Astrocyte (in vitro differentiated cells and primary cell): Measurements from ENCODE around the gene SPINT1. TPM values are rescaled to one million over a fixed set of nuclear protein-coding genes. Genes with fewer than 3 reads are reported as not detected.

ENCODE experiments used
- DNase-seq: peaks from one replicate; pipeline ENCODE4 v3.0.0-alpha.2; 2010; ENCODE audit warnings: low read depth
- FAIRE-seq: peaks from 2 replicates; lab custom pipeline; 2011; peaks lifted over from hg19 to GRCh38; lab: Jason Lieb, UNC
- H2AFZ ChIP-seq: 2 replicates; pipeline ENCODE4 v1.6.0; 2012; ENCODE audit warnings: low read depth, low read length, inconsistent platforms
- H3K27ac ChIP-seq: 2 replicates; pipeline ENCODE4 v1.5.1; 2011; ENCODE audit warnings: low read depth, low read length, inconsistent platforms
- H3K27me3 ChIP-seq: 2 replicates; pipeline ENCODE4 v1.6.0; 2011; ENCODE audit warnings: low read length, inconsistent platforms; ENCODE audit not compliant: insufficient read depth
- H3K36me3 ChIP-seq: 2 replicates; pipeline ENCODE4 v1.5.1; 2011; ENCODE audit warnings: low read length, inconsistent platforms; ENCODE audit not compliant: insufficient read depth
- H3K4me1 ChIP-seq: 2 replicates; pipeline ENCODE4 v1.5.1; 2011; ENCODE audit warnings: low read length, inconsistent platforms; ENCODE audit not compliant: insufficient read depth
- H3K4me2 ChIP-seq: 2 replicates; pipeline ENCODE4 v1.6.0; 2012; ENCODE audit warnings: low read length, inconsistent platforms
- H3K4me3 ChIP-seq: 2 replicates; pipeline ENCODE4 v1.5.1; 2011; ENCODE audit warnings: low read depth, mild to moderate bottlenecking, low read length, inconsistent platforms; ENCODE audit not compliant: insufficient read depth
- H3K79me2 ChIP-seq: 2 replicates; pipeline ENCODE4 v1.6.0; 2012; ENCODE audit warnings: mild to moderate bottlenecking, low read length, inconsistent platforms; ENCODE audit not compliant: insufficient read depth
- H3K9ac ChIP-seq: 2 replicates; pipeline ENCODE4 v1.6.0; 2012; ENCODE audit warnings: mild to moderate bottlenecking, low read length, inconsistent platforms
- H3K9me3 ChIP-seq: 2 replicates; pipeline ENCODE4 v1.5.1; 2012; ENCODE audit warnings: low read depth, mild to moderate bottlenecking, low read length, inconsistent platforms; ENCODE audit not compliant: insufficient read depth
- H4K20me1 ChIP-seq: 2 replicates; pipeline ENCODE4 v1.6.0; 2012; ENCODE audit warnings: low read length, inconsistent platforms; ENCODE audit not compliant: insufficient read depth
- H3K27ac Mint-ChIP-seq: one replicate; pipeline ENCODE4 v1.8.0; 2021; ENCODE audit warnings: mild to moderate bottlenecking, mixed read lengths; ENCODE audit not compliant: unreplicated experiment
- H3K27me3 Mint-ChIP-seq: one replicate; pipeline ENCODE4 v1.8.0; 2021; ENCODE audit warnings: low read depth, mixed read lengths; ENCODE audit not compliant: unreplicated experiment
- H3K36me3 Mint-ChIP-seq: one replicate; pipeline ENCODE4 v1.8.0; 2021; ENCODE audit warnings: low read depth, mixed read lengths; ENCODE audit not compliant: unreplicated experiment
- H3K4me1 Mint-ChIP-seq: one replicate; pipeline ENCODE4 v1.8.0; 2021; ENCODE audit warnings: low read depth, mixed read lengths; ENCODE audit not compliant: unreplicated experiment
- H3K4me3 Mint-ChIP-seq: one replicate; pipeline ENCODE4 v1.8.0; 2021; ENCODE audit warnings: mild to moderate bottlenecking, moderate library complexity, mixed read lengths; ENCODE audit not compliant: unreplicated experiment
- H3K9me3 Mint-ChIP-seq: one replicate; pipeline ENCODE4 v1.8.0; 2021; ENCODE audit warnings: mild to moderate bottlenecking, mixed read lengths; ENCODE audit not compliant: unreplicated experiment
- EZH2 ChIP-seq: IDR thresholded peaks from 2 replicates; pipeline ENCODE4 v1.6.1; 2012; ENCODE audit warnings: mild to moderate bottlenecking, low read length, inconsistent platforms; ENCODE audit not compliant: insufficient read depth
- total RNA-seq: library from RNA; stranded (reverse); gene quantifications from 2 replicates; pipeline ENCODE4 v1.2.1, GENCODE V29; 2021
- TF ChIP-seq, protein P1 (sequence below): IDR thresholded peaks from 2 replicates; pipeline ENCODE4 v1.5.1; 2011; ENCODE audit warnings: low read depth, mild to moderate bottlenecking, inconsistent platforms, low read length, moderate library complexity; ENCODE audit not compliant: insufficient read depth

Gene SPINT1
- total RNA-seq, 1 donor from 2014 or later, result 40.3 TPM

DNA sequence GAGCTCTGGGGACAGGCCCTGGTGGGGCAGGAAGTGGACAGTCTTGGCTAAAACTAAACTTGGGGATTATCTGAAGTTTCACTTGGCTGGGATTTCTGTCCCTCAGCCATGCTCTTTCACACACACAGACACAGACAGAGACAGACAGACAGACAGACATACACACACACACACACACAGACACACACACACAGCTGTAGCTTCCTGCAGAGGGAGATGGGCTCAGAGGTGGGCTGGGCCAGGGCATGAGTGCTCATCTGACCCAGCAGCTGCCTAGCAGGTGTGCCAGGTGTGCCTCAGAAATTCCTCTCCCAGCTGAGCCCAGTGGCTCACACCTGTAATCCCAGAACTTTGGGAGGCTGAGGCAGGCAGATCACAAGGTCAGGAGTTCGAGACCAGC is 26.9 kb downstream of the SPINT1 start:
- Histone ChIP-seq H3K27me3 (peaks cover 10% of the 10 kb centered on the region), H3K4me2 (no peak overlapping the region), H3K4me3 (no peak overlapping the region), H3K9ac (no peak overlapping the region), H4K20me1 (no peaks in the 10 kb centered on the region), H3K9me3 (no peaks in the 10 kb centered on the region), H3K4me1 (peaks cover 10% of the 10 kb centered on the region), H3K27ac (no peak overlapping the region), H2AFZ (no peak overlapping the region), H3K79me2 (no peaks in the 10 kb centered on the region), H3K36me3 (no peaks in the 10 kb centered on the region)
- DNase-seq (no peak), FAIRE-seq (no peak)
- H3K4me1 Mint-ChIP-seq, result peaks cover 2% of the 10 kb centered on the region
- H3K4me3 Mint-ChIP-seq, result no peak overlapping the region
- H3K27ac Mint-ChIP-seq, result no peak overlapping the region
- H3K27me3 Mint-ChIP-seq, result peaks cover 26% of the 10 kb centered on the region
- TF ChIP-seq, protein P1, sequence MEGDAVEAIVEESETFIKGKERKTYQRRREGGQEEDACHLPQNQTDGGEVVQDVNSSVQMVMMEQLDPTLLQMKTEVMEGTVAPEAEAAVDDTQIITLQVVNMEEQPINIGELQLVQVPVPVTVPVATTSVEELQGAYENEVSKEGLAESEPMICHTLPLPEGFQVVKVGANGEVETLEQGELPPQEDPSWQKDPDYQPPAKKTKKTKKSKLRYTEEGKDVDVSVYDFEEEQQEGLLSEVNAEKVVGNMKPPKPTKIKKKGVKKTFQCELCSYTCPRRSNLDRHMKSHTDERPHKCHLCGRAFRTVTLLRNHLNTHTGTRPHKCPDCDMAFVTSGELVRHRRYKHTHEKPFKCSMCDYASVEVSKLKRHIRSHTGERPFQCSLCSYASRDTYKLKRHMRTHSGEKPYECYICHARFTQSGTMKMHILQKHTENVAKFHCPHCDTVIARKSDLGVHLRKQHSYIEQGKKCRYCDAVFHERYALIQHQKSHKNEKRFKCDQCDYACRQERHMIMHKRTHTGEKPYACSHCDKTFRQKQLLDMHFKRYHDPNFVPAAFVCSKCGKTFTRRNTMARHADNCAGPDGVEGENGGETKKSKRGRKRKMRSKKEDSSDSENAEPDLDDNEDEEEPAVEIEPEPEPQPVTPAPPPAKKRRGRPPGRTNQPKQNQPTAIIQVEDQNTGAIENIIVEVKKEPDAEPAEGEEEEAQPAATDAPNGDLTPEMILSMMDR, result no peak
- no peak for TF ChIP-seq EZH2
- H3K36me3 Mint-ChIP-seq, result no peaks in the 10 kb centered on the region
- H3K9me3 Mint-ChIP-seq, result no peaks in the 10 kb centered on the region

DNA sequence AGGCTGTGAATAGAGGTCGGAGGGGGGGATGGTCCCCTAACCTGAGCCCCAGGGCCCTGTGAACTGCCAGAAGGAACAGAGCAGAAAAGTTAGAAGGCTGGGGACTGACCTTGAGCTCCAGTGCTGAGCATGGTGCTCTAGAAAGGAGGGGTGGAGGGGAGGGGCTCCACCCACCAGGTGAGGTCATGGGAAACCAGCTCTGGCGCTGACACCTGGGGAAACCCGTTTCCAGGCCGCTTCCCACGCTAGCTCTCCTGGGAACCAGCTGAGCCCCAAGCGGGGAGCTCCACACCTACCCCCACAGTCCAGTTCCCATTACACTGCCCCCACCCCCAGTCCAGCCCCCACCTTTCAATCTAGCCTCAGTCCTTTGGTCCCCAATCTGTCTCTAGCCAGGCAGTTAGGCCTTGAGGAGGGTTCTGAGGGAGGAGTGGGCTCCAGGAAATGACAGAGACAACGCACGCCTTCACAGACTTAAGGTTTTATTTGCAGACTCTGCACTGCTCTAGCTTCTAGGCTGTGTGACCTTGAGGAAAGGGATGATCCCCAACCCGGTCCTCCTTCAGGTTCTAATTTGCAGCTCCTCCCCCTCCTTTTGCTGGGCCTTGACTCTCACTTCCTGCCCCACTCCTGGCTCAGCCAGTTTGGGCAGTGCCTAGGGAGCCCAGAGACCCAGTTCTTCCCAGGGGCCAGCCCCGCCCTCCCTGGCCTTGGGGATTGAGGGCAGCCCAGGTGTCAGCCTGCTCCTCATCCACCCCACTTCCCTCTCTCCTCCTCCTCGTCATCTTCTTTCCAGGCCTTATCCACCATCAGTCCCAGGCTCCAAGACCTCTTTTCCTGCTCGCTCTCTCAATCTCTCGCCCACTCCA is 28.1 kb downstream of the SPINT1 start:
- Histone ChIP-seq H3K79me2 (no peaks in the 10 kb centered on the region), H3K4me1 (peaks cover 5% of the 10 kb centered on the region), H4K20me1 (no peaks in the 10 kb centered on the region), H2AFZ (no peak overlapping the region), H3K27ac (no peak overlapping the region), H3K36me3 (no peaks in the 10 kb centered on the region), H3K4me2 (no peak overlapping the region), H3K9ac (no peak overlapping the region), H3K9me3 (no peaks in the 10 kb centered on the region), H3K27me3 (peaks cover 10% of the 10 kb centered on the region), H3K4me3 (no peak overlapping the region)
- H3K27me3 Mint-ChIP-seq, result peaks cover 26% of the 10 kb centered on the region
- H3K9me3 Mint-ChIP-seq, result no peaks in the 10 kb centered on the region
- no peaks in the 10 kb centered on the region for H3K4me1 Mint-ChIP-seq
- H3K4me3 Mint-ChIP-seq, result peak overlapping the region; percentile 37
- DNase-seq (no peak), FAIRE-seq (no peak)
- no peak for TF ChIP-seq EZH2
- TF ChIP-seq, protein P1, result no peak
- no peak overlapping the region for H3K27ac Mint-ChIP-seq
- no peaks in the 10 kb centered on the region for H3K36me3 Mint-ChIP-seq
